Left ventricle myocardium inferior (tissue), 1 donor: ENCODE data around the gene PCID2. TPM values are rescaled to one million over a fixed set of nuclear protein-coding genes. Genes with fewer than 3 reads are reported as not detected.
A peak's percentile ranks its signal among the peaks of the same experiment; 100 is the strongest.

Experiments used
- DNase-seq: peaks from one replicate; pipeline ENCODE4 v3.0.0-alpha.2; 2020
- H3K27ac ChIP-seq: fragments of 200-600 bp; replicated peaks from 2 replicates; pipeline ENCODE4 v1.8.0; 2021
- H3K27me3 ChIP-seq: fragments of 200-600 bp; 2 replicates; pipeline ENCODE4 v1.8.0; 2021; ENCODE audit warnings: low read depth
- H3K36me3 ChIP-seq: fragments of 200-600 bp; 2 replicates; pipeline ENCODE4 v1.8.0; 2021
- H3K4me1 ChIP-seq: fragments of 200-600 bp; 2 replicates; pipeline ENCODE4 v1.8.0; 2021
- H3K4me3 ChIP-seq: fragments of 200-600 bp; 2 replicates; pipeline ENCODE4 v1.8.0; 2021; ENCODE audit warnings: mild to moderate bottlenecking, moderate library complexity
- H3K9me3 ChIP-seq: fragments of 200-600 bp; replicated peaks from 2 replicates; pipeline ENCODE4 v1.8.0; 2021
- CTCF ChIP-seq: fragments of 200-600 bp; IDR thresholded peaks from 2 replicates; pipeline ENCODE4 v1.8.0; 2021; ENCODE audit warnings: antibody characterized with exemption, mild to moderate bottlenecking, borderline replicate concordance
- intact Hi-C: fragments of 100-400 bp; cut with micrococcal nuclease; formaldehyde crosslinking; loops from one replicate; pipeline ENCODE4 v1.11.0; 2022
- total RNA-seq: library from RNA; stranded (reverse); fragmentation: NEBNext Ultra II Directional; extraction: Animal tissue kit (Norgen Biotek cat#: 25700); gene quantifications from one replicate; pipeline ENCODE4 v1.2.1, GENCODE V29; 2021
- donor health status: DM: no; HTN: yes; CAD: no; lungs with severe emphysema.

The PCID2 gene
- total RNA-seq, 1 donor from 2014 or later, result 54.5 TPM

GRCh38 chr13:113192902-113193301, 15.6 kb downstream of the PCID2 start:
- peaks cover 97% of the 10 kb centered on the region for H3K36me3 ChIP-seq
- DNase-seq, result no peak
- intact Hi-C loops, result no loop called here
- H3K27me3 ChIP-seq, result no peaks in the 10 kb centered on the region
- no peaks in the 10 kb centered on the region for H3K9me3 ChIP-seq
- H3K4me1 ChIP-seq, result peaks cover 22% of the 10 kb centered on the region
- no peak overlapping the region for H3K4me3 ChIP-seq
- no peak for TF ChIP-seq CTCF
- H3K27ac ChIP-seq, result no peak overlapping the region

- DNase-seq, result no peak
- Histone ChIP-seq H3K36me3 (peaks cover 91% of the 10 kb centered on the region), H3K4me3 (no peak overlapping the region), H3K9me3 (no peaks in the 10 kb centered on the region), H3K4me1 (peaks cover 22% of the 10 kb centered on the region), H3K27ac (no peak overlapping the region), H3K27me3 (no peaks in the 10 kb centered on the region)
- intact Hi-C loops, result no loop called here
- TF ChIP-seq CTCF, result no peak
Measured at GRCh38 chr13:113192279-113192678, 16.2 kb downstream of the PCID2 start.

- no peak for DNase-seq
- intact Hi-C loops, result no loop called here
- TF ChIP-seq CTCF, result no peak
- Histone ChIP-seq H3K4me1 (peaks cover 15% of the 10 kb centered on the region), H3K27ac (no peak overlapping the region), H3K4me3 (no peak overlapping the region), H3K27me3 (no peaks in the 10 kb centered on the region), H3K9me3 (no peaks in the 10 kb centered on the region), H3K36me3 (peaks cover 72% of the 10 kb centered on the region)
Measured at GRCh38 chr13:113190181-113190580, 18.3 kb downstream of the PCID2 start.

GRCh38 chr13:113187883-113188665, 20.4 kb downstream of the PCID2 start:
- intact Hi-C loops, result loop anchor here (2.0 kb wide), 1 partner anchor 33 kb away; no protein-coding TSS in a partner anchor
- Histone ChIP-seq H3K36me3 (peaks cover 72% of the 10 kb centered on the region), H3K27me3 (no peaks in the 10 kb centered on the region), H3K4me1 (peaks cover 15% of the 10 kb centered on the region), H3K9me3 (no peaks in the 10 kb centered on the region), H3K4me3 (no peak overlapping the region), H3K27ac (peak overlapping the region; percentile 82)
- TF ChIP-seq CTCF, result no peak
- no peak for DNase-seq

GRCh38 chr13:113187263-113187669, 21.2 kb downstream of the PCID2 start:
- peaks cover 15% of the 10 kb centered on the region for H3K4me1 ChIP-seq

More at GRCh38 chr13:113187263-113187669, 21.2 kb downstream of the PCID2 start:
- intact Hi-C loops, result loop anchor here (2.0 kb wide), 1 partner anchor 32 kb away; no protein-coding TSS in a partner anchor
- Histone ChIP-seq H3K36me3 (peaks cover 74% of the 10 kb centered on the region), H3K4me3 (peak overlapping the region; percentile 24), H3K27ac (peak overlapping the region; percentile 82), H3K9me3 (no peaks in the 10 kb centered on the region), H3K27me3 (no peaks in the 10 kb centered on the region)
- peak; percentile 87 for DNase-seq
- peak; percentile 20 for TF ChIP-seq CTCF
